ENCODE data around the gene AGO3.

DNA sequence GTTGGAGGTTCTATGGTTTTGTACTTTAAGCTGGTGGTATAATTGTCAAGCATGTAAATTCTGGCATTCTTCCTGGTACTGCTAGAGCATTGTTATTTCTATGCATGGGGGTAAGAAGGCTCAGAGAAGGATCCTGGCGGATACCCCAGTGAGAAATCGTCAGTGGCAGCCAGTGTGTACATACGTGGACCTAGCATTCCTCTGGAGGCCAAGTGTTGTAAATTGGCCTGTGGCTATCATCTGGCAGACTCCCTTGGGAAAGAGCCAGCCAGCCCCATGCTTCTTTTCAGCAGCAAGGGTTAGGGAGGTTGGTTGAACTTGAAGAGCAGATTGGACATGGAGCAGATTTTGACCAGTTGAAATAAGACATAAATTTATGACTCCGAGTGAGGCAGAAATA, 5.2 kb upstream of the AGO3 start:
- TF ChIP-seq, protein P1, sequence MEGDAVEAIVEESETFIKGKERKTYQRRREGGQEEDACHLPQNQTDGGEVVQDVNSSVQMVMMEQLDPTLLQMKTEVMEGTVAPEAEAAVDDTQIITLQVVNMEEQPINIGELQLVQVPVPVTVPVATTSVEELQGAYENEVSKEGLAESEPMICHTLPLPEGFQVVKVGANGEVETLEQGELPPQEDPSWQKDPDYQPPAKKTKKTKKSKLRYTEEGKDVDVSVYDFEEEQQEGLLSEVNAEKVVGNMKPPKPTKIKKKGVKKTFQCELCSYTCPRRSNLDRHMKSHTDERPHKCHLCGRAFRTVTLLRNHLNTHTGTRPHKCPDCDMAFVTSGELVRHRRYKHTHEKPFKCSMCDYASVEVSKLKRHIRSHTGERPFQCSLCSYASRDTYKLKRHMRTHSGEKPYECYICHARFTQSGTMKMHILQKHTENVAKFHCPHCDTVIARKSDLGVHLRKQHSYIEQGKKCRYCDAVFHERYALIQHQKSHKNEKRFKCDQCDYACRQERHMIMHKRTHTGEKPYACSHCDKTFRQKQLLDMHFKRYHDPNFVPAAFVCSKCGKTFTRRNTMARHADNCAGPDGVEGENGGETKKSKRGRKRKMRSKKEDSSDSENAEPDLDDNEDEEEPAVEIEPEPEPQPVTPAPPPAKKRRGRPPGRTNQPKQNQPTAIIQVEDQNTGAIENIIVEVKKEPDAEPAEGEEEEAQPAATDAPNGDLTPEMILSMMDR (IDR thresholded peaks at IDR 0.05; ENCODE audit: extremely low read depth in 1 of 2, insufficient read depth in 1 of 2, low read depth in 1 of 2, low read length in 2 of 2), result no peak
- TF ChIP-seq FOS (IDR thresholded peaks at IDR 0.05; ENCODE audit: borderline replicate concordance, insufficient read depth, low read length) (no peak), EZH2 (IDR thresholded peaks at IDR 0.05; ENCODE audit: borderline replicate concordance, low read depth, low read length, severe bottlenecking) (no peak)

Measured in endothelial cell of umbilical vein (primary cell).